AG04449 (cell line): ENCODE results near the gene TUBA1A.
"Not testable (repeated sequence)": the region's sequence is repeated elsewhere in the genome, so short reads cannot be mapped to it uniquely, and the experiment has no call there.

Source experiments
- CTCF ChIA-PET: fragments of 350-600 bp; formaldehyde crosslinking; extraction: SDS; loops from one replicate; lab custom pipeline; 2021; ENCODE audit warnings: antibody characterized with exemption; lab: Yijun Ruan, JAX
- POLR2A ChIA-PET: fragments of 400-600, 350-600 bp; formaldehyde crosslinking; extraction: SDS; loops from one replicate; lab custom pipeline; 2020; ENCODE audit warnings: antibody characterized with exemption, inconsistent platforms; lab: Yijun Ruan, JAX
- DNase-seq: peaks from one replicate; pipeline ENCODE4 v3.0.0-alpha.2; 2010; ENCODE audit warnings: low read depth, low spot score
- H3K4me3 ChIP-seq: 2 replicates; pipeline ENCODE4 v1.5.1; 2011; ENCODE audit warnings: low read depth, mild to moderate bottlenecking, control low read depth, low read length
- TF ChIP-seq, protein P1 (sequence below): IDR thresholded peaks from one replicate; pipeline ENCODE4 v1.5.1; 2011; ENCODE audit warnings: mild to moderate bottlenecking, moderate library complexity, low read length, control low read depth, inconsistent platforms; ENCODE audit not compliant: insufficient read depth; ENCODE audit errors: missing control alignments

TUBA1A gene

DNA sequence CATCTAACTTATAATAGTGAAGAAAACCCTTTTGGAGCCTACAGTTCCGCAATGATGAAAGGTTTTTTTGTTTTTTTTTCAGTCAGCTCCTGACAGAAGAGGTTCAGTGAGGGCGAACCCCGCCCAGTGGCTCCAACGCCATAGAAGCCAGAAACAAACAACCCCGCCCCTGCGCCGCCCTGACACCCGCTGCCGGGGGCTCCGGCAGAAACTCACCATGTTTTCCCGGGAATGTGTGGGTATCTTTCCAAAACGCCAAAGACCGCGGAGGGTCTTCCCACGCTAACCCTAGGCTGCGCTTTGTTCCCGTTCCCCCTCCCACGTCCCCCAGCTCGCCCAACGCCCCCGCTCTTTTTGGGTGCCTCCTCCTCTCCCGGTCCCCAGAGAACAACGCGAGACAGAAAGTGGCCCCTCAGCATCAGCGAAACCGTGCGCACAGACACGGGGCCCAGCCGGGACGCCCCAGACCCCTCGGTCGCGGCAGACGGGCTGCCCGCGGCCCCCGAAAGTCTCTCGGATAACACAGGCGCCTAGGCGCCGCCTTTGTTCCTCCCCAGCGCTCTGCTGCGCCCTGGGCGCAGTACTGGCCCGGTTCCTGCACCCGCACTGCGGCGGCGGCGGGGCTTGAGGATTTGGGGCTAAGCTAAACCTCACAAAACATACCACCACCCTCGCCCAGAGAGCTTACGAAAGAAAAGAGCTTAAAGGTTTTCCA lies 522 bp downstream of the TUBA1A start:
- no peak for DNase-seq

DNA sequence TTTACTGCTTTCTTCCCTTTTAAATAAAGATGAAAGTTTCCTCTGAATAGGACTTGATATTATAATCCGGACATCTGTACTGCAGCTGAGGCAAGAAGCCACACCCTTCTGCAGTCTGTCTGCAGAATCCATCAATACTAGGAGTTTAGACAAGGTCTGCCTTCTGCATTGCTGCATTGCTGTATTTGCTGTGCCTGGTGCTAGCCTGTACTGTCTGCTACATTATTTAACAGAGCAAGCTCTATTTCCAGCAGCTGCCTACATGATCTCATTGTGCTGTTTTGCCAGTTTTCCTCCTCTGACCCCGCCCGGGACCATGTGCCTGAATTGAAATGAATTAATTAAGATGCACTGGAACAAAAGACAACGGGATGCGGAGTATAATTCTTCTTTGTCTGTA lies 1.7 kb downstream of the TUBA1A start:
- ChIA-PET CTCF (interaction anchor here (0.7 to 3.7 kb wide), 5 partner anchors 13 to 123 kb away, joined by 3 to 24 read pairs (median 5); no protein-coding TSS in a partner anchor), POLR2A (interaction anchor here (0.8 to 3.1 kb wide), 4 partner anchors 11 to 57 kb away, joined by 4 to 37 read pairs (median 10); partner anchors contain the start of gene TUBA1B)
- TF ChIP-seq, protein P1, sequence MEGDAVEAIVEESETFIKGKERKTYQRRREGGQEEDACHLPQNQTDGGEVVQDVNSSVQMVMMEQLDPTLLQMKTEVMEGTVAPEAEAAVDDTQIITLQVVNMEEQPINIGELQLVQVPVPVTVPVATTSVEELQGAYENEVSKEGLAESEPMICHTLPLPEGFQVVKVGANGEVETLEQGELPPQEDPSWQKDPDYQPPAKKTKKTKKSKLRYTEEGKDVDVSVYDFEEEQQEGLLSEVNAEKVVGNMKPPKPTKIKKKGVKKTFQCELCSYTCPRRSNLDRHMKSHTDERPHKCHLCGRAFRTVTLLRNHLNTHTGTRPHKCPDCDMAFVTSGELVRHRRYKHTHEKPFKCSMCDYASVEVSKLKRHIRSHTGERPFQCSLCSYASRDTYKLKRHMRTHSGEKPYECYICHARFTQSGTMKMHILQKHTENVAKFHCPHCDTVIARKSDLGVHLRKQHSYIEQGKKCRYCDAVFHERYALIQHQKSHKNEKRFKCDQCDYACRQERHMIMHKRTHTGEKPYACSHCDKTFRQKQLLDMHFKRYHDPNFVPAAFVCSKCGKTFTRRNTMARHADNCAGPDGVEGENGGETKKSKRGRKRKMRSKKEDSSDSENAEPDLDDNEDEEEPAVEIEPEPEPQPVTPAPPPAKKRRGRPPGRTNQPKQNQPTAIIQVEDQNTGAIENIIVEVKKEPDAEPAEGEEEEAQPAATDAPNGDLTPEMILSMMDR: no peak
- H3K4me3 ChIP-seq: peak overlapping the region; percentile 89
- DNase-seq: no peak

More for the DNA sequence above, 522 bp downstream of the TUBA1A start:
- peak overlapping the region; percentile 89 for H3K4me3 ChIP-seq
- POLR2A ChIA-PET: interaction anchor here (0.6 to 3.1 kb wide), 22 partner anchors 10 to 100 kb away, joined by 3 to 37 read pairs (median 6); partner anchors contain the start of genes TUBA1B and TUBA1C
- CTCF ChIA-PET: interaction anchor here (0.6 to 3.7 kb wide), 11 partner anchors 12 to 96 kb away, joined by 3 to 24 read pairs (median 4); partner anchors contain the start of gene TUBA1B
- TF ChIP-seq, protein P1: no peak

DNA sequence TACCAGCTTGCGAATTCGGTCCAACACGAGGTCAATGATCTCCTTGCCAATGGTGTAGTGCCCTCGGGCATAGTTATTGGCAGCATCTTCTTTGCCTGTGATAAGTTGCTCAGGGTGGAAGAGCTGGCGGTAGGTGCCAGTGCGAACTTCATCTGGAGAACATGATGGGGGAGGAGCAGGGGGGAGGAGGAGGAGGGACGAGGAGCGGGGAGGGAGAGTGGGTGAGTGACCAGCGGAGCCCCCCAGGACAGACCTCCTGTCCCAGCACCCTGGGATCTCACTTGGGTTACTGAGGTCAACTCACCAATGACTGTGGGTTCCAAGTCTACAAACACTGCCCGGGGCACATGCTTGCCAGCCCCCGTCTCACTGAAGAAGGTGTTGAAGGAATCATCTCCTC lies 2.6 kb downstream of the TUBA1A start:
- DNase-seq, CTCF ChIA-PET: not testable (repeated sequence)
- POLR2A ChIA-PET: interaction anchor here (3.1 kb wide), 1 partner anchor 10 kb away, joined by 11 read pairs; no protein-coding TSS in a partner anchor
- peak overlapping the region; percentile 89; the same call in 1 of the 2 replicates for H3K4me3 ChIP-seq

GRCh38 chr12:49184697-49185096 lies 4.2 kb downstream of the TUBA1A start:
- H3K4me3 ChIP-seq, DNase-seq: not testable (repeated sequence)
- POLR2A ChIA-PET: interaction anchor here (3.3 kb wide), 1 partner anchor 54 kb away, joined by 15 read pairs; the partner anchor contains the start of gene TUBA1B
- CTCF ChIA-PET: interaction anchor here (2.1 kb wide), 1 partner anchor 48 kb away, joined by 7 read pairs; no protein-coding TSS in a partner anchor

DNA sequence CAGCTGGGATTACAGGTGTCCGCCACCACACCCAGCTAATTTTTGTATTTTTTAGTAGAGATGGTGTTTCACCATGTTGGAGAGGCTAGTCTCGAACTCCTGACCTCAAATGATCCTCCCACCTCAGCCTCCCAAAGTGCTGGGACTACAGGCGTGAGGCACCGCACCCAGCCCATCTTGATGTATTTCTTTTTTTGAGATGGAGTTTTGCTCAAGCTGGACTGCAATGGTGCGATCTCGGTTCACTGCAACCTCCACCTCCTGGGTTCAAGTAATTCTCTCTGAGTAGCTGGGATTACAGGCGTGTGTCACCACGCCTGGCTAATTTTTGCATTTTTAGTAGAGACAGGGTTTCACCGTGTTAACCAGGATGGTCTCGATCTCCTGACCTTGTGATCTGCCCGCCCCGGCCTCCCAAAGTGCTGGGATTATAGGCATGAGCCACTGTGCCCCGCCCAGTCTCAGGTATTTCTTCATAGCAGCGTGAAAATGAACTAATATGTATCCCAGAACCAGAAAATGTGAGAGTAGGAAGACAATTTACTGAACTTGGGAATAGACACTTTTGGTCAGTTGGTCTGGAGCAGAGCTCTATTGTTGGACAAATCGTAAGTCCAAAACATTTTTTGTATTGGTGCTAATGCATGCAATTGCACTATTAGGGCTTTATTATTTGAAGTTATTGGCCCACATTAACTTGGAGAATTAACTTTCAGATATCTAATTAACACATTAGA lies 5.5 kb downstream of the TUBA1A start:
- POLR2A ChIA-PET: interaction anchor here (3.3 kb wide), 1 partner anchor 52 kb away, joined by 15 read pairs; the partner anchor contains the start of gene TUBA1B
- DNase-seq, H3K4me3 ChIP-seq: not testable (repeated sequence)
- CTCF ChIA-PET: interaction anchor here (1.4 to 2.1 kb wide), 2 partner anchors 40 to 50 kb away, joined by 4 to 7 read pairs; no protein-coding TSS in a partner anchor

DNA sequence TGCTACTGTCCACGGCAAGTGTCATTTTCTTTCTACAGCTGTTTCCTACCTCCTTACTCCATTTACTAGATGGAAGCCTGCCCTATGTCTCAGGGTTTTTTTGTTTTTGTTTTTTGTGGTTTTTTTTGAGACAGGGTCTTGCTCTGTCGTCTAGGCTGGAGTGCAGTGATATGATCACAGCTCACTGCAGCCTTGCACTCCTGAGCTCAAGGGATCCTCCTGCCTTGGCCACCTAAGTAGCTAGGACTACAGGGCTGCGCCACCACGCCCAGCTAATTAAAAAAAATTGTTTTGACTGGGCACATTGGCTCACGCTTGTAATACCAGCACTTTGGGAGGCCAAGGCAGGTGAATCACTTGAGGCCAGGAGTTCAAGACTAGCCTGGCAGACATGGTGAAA lies 14.7 kb downstream of the TUBA1A start:
- no peak overlapping the region for H3K4me3 ChIP-seq
- ChIA-PET POLR2A (interaction anchor here (1.5 kb wide), 1 partner anchor 44 kb away, joined by 3 read pairs; no protein-coding TSS in a partner anchor), CTCF (interaction anchor here (1.1 to 1.5 kb wide), 2 partner anchors 14 to 53 kb away, joined by 3 to 4 read pairs; partner anchors contain the start of gene TUBA1A)
- no peak for DNase-seq
- TF ChIP-seq, protein P1: no peak

DNA sequence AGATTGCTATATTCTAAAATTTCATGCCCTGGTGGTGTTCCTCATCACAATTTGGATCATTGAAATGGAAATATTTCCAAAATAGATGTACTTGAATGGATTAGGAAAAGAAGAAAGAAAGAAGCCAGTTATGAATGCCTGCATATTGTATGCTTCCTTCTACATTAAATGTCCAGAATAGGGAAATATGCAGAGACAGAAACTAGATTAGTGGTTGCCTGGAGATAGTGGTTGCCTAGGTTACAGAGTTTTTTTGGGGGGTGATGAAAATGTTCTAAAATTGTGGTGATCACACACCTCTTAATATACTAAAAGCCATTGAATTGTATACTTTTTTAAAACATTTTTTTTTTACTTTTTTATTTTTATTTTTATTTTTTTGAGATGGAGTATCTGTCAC lies 18.0 kb downstream of the TUBA1A start:
- no peak for DNase-seq
- no peak overlapping the region for H3K4me3 ChIP-seq
- ChIA-PET CTCF (interaction anchor here (1.3 kb wide), 1 partner anchor 41 kb away, joined by 3 read pairs; no protein-coding TSS in a partner anchor), POLR2A (no interaction called here)
- TF ChIP-seq, protein P1: no peak
